Right lobe of liver (tissue), 6 donors: Measurements from ENCODE around the gene MPV17. TPM values are rescaled to one million over a fixed set of nuclear protein-coding genes. Genes with fewer than 3 reads are reported as not detected.

Source experiments
- ATAC-seq, 4 donors: fragments of 200-7000 bp; cut with Tn5 transposase; one replicate each; pipeline ENCODE4 v1.9.1; 2020; ENCODE audit warnings: mild to moderate bottlenecking in 4 of 4, moderate library complexity in 4 of 4
- DNase-seq, 3 donors: peaks; one replicate each; pipeline ENCODE4 v3.0.0-alpha.2; 2020
- H3K27ac ChIP-seq, 3 donors: fragments of 200-600 bp; one replicate each; pipeline ENCODE4 v1.8.0; 2022
- H3K27me3 ChIP-seq, 2 donors: fragments of 200-600 bp; one replicate each; pipeline ENCODE4 v1.8.0; 2022
- H3K36me3 ChIP-seq, 4 donors: fragments of 200-600 bp; sonication (generic) in 1 of 4; one replicate each; pipeline versions ENCODE4 v1.5.1 to v1.8.0; 2017 to 2022; ENCODE audit warnings: control low read depth in 1 of 4
- H3K4me1 ChIP-seq, 4 donors: fragments of 200-600 bp; sonication (generic) in 1 of 4; one replicate each; pipeline versions ENCODE4 v1.5.1 to v1.8.0; 2017 to 2022; ENCODE audit warnings: control low read depth in 1 of 4
- H3K4me3 ChIP-seq, 3 donors: fragments of 200-600 bp; one replicate each; pipeline ENCODE4 v1.8.0; 2022
- H3K9me3 ChIP-seq, 4 donors: fragments of 200-600 bp; sonication (generic) in 1 of 4; one replicate each; pipeline versions ENCODE4 v1.5.1 to v1.8.0; 2017 to 2022; ENCODE audit warnings: control low read depth in 1 of 4
- CTCF ChIP-seq, 4 donors: fragments of 200-600 bp in 3 of 4; fragments of 450-650 bp in 1 of 4; IDR thresholded peaks; one replicate each; pipeline versions ENCODE4 v1.5.1 to v1.8.0; 2016 to 2022; ENCODE audit warnings: antibody characterized with exemption in 4 of 4, mild to moderate bottlenecking in 2 of 4
- POLR2A ChIP-seq: fragments of 450-650 bp; IDR thresholded peaks from one replicate; pipeline ENCODE4 v1.6.1; 2017; ENCODE audit warnings: antibody characterized with exemption, mild to moderate bottlenecking
- WGBS: methylation state at CpG from one replicate; pipeline ENCODE4 v1.1.6; 2018; ENCODE audit warnings: low coverage, low lambda C conversion rate; ENCODE audit not compliant: insufficient coverage; ENCODE audit errors: missing lambda C conversion rate; 5-methylcytosine and 5-hydroxymethylcytosine counted together
- intact Hi-C, 2 donors: fragments of 100-400 bp; cut with DNase I; formaldehyde crosslinking; loops; one replicate each; pipeline versions ENCODE4 v1.11.2 to v1.14.1; 2022
- total RNA-seq, 6 experiments: library from RNA; depleted of rRNA in 2 of 6; stranded (reverse); fragments of >200 nt in 2 of 6; fragmentation: NEBNext Ultra II Directional in 3 of 6; extraction: Animal tissue kit (Norgen Biotek cat#: 25700) in 3 of 6; gene quantifications; one replicate each; pipeline versions ENCODE4 v1.1.0 to v1.2.4, GENCODE V29; 2016 to 2023
- donor health status: DM: no; HTN: yes; CAD: no.
- donor health status: DM: no; HTN: no; CAD: no.
- donor health status: DM: no; HTN: no; CAD: no.
- donor health status: DM: no; HTN: yes; CAD: no.
- donor health status: DM: no; HTN: yes; CAD: no.

The MPV17 gene
- total RNA-seq, 6 experiments from 2014 or later, result 17.2 to 82.3 (median 30.4) TPM

GRCh38 chr2:27296481-27296880 lies 26.4 kb downstream of the MPV17 start:
- intact Hi-C loops, result loop anchor here in 1 of 2 donors (10.0 kb wide), 1 partner anchor 202 kb away; no protein-coding TSS in a partner anchor
- Histone ChIP-seq H3K9me3 (no peaks in the 10 kb centered on the region), H3K27ac (no peak overlapping the region), H3K4me1 (peaks cover 0 to 14% (median 6%) of the 10 kb centered on the region in 4 donors), H3K36me3 (no peaks in the 10 kb centered on the region), H3K4me3 (no peak overlapping the region), H3K27me3 (no peaks in the 10 kb centered on the region)
- DNase-seq (no peak), ATAC-seq (no peak)
- TF ChIP-seq POLR2A, result no peak
- no peak for TF ChIP-seq CTCF (IDR thresholded peaks at IDR 0.05)
- WGBS, result 60% methylated on average over 2 of the region's 4 CpGs

GRCh38 chr2:27294928-27295327 lies 28.0 kb downstream of the MPV17 start:
- Histone ChIP-seq H3K27me3 (no peaks in the 10 kb centered on the region), H3K4me1 (peaks cover 0 to 14% (median 6%) of the 10 kb centered on the region in 4 donors), H3K4me3 (no peak overlapping the region), H3K27ac (no peak overlapping the region), H3K36me3 (no peaks in the 10 kb centered on the region), H3K9me3 (no peaks in the 10 kb centered on the region)
- TF ChIP-seq CTCF (IDR thresholded peaks at IDR 0.05) (no peak), POLR2A (no peak)
- intact Hi-C loops, result loop anchor here in 1 of 2 donors (10.0 kb wide), 1 partner anchor 200 kb away; no protein-coding TSS in a partner anchor
- WGBS, result 40% methylated on average over 5 of the region's 8 CpGs
- no peak for DNase-seq
- ATAC-seq, result no peak

- H3K36me3 ChIP-seq, result no peaks in the 10 kb centered on the region
- H3K9me3 ChIP-seq, result no peaks in the 10 kb centered on the region
- no peaks in the 10 kb centered on the region for H3K27me3 ChIP-seq
- no peak for ATAC-seq
- no peak for DNase-seq
- intact Hi-C loops, result loop anchor here in 1 of 2 donors (10.0 kb wide), 1 partner anchor 197 kb away; no protein-coding TSS in a partner anchor
- WGBS, result 73% methylated on average over 3 of the region's 6 CpGs
- H3K4me3 ChIP-seq, result no peak overlapping the region
- TF ChIP-seq CTCF (IDR thresholded peaks at IDR 0.05) (no peak), POLR2A (no peak)
- H3K27ac ChIP-seq, result no peak overlapping the region
- H3K4me1 ChIP-seq, result peaks cover 0 to 19% (median 6%) of the 10 kb centered on the region in 4 donors
Measured at GRCh38 chr2:27291865-27292264, 31.0 kb downstream of the MPV17 start.

- Histone ChIP-seq H3K4me1 (peaks cover 0 to 19% (median 6%) of the 10 kb centered on the region in 4 donors), H3K27me3 (no peaks in the 10 kb centered on the region), H3K36me3 (no peaks in the 10 kb centered on the region), H3K4me3 (no peak overlapping the region), H3K27ac (no peak overlapping the region), H3K9me3 (no peaks in the 10 kb centered on the region)
- TF ChIP-seq CTCF (IDR thresholded peaks at IDR 0.05) (no peak), POLR2A (no peak)
- intact Hi-C loops, result loop anchor here in 1 of 2 donors (10.0 kb wide), 1 partner anchor 196 kb away; no protein-coding TSS in a partner anchor
- DNase-seq (no peak), ATAC-seq (no peak)
- 67% methylated on average over 5 of the region's 5 CpGs for WGBS
Measured at GRCh38 chr2:27290549-27290948, 32.3 kb downstream of the MPV17 start.
